Activated naive CD4-positive, alpha-beta T cell (primary cell): ENCODE measurements around the gene EDDM13.
"Not testable (repeated sequence)": the region's sequence is repeated elsewhere in the genome, so short reads cannot be mapped to it uniquely, and the experiment has no call there.

ENCODE experiments used
- DNase-seq, 4 experiments: peaks; one replicate each; lab custom pipeline; 2025; lab: John Stamatoyannopoulos, UW

EDDM13 gene

GRCh38 chr19:56295531-56296455 lies 23.2 kb downstream of the EDDM13 start:
- DNase-seq: no peak

DNA sequence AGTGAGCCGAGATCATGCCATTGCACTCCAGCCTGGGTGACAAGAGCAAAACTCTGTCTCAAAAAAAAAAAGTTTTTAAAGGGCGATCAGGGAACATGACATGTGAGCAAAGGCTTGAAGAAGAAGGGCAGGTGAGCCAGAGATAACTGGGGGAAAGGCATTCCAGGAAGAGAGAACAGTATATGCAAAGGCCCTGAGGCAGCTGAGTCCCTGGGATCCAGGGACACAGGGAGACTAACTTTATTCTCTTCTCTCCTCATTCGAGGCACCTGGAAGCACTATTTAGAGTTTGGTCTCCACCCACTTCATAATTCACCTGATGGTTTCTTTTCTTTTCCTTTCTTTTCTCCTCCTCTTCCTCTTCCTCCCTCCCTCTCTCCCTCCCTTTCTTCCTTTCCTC lies 24.5 kb downstream of the EDDM13 start:
- DNase-seq: no peak

- no peak for DNase-seq
Measured at GRCh38 chr19:56299688-56300087, 27.1 kb downstream of the EDDM13 start.

- no peak for DNase-seq
Measured at GRCh38 chr19:56301155-56301554, 28.6 kb downstream of the EDDM13 start.

DNA sequence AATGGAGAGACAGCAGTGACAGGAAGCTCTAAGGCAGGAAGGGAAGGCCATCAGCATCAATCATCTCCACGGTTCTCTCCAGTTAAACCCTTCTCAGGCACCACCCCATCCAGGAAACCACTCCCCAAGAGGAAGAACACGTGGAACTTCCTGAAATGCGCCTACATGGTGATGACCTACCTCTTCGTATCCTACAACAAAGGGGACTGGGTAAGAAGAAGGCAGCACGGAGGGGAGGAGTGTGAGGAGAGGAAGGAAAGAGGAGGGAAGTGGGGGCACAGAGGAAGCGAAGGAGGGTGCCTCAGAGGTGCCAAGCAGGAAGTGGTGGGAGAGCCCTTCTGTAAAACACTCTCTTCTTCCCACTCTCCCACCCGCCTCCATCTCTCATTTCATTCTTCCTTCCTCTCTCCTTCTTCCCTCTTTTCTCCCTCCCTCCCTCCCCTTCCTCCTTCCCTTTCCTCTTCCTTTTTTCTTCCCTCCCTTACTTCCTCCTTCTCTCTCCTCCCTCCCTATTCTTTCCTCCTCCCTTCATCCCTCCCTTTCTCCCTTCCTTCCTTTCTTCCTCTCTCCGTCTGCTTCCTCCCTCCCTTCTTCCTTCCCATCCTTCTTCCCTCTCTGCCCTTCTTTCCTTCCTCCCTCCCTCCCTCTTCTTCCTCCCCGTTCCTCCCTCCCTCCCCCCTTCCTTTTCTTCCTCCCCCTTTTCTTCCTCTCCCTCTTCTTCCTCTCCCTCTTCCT lies 29.5 kb downstream of the EDDM13 start:
- no peak for DNase-seq

DNA sequence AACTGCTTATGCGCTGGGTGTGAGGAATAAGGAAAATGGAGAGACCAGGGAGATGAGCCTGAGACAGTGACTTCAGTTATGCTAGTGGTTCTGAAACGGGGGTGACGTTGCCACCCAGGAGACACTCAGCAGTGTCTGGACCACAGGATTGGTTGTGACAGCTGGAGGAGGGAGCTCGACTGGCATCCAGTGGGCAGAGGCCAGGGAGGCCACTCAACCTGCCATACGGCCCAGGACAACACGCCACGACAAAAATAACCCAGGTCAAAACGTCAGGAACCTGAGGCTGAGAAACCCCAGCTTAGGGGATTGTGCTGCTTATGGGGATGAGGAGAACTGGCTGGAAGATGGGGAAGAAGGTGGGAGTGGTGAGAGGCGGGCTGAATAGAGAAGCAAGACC lies 31.7 kb downstream of the EDDM13 start:
- DNase-seq: no peak

DNA sequence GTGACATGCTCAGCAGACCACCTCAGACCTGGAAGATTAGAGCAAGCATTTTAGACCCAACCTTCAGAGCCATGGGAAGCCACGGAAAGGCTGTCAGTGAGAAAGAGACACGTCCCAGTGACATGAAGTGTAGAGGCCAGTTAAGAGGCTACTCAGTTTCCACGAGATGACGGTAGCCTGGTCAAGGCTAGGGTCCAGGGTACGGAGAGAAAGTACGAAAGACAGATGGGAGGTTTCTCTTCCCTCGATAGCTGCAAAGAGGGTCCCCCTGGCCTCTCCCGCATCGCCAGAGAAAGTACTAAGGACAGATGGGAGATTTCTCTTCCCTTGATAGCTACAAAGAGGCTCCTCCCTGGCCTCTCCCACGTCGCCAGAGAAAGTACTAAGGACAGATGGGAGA lies 33.5 kb downstream of the EDDM13 start:
- no peak for DNase-seq

DNA sequence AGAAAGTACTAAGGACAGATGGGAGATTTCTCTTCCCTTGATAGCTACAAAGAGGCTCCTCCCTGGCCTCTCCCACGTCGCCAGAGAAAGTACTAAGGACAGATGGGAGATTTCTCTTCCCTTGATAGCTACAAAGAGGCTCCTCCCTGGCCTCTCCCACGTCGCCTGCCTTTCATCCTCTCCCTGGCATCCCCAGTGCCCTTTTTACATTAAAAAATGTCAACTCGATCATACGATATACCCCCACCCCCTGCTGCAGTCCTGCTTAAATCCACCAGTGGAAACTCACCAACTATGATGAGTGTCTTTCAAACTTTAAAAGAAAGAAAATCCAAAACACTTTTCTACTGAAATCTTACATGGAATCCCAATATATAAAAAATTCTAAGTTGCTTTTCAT lies 34.5 kb downstream of the EDDM13 start:
- not testable (repeated sequence) for DNase-seq

DNA sequence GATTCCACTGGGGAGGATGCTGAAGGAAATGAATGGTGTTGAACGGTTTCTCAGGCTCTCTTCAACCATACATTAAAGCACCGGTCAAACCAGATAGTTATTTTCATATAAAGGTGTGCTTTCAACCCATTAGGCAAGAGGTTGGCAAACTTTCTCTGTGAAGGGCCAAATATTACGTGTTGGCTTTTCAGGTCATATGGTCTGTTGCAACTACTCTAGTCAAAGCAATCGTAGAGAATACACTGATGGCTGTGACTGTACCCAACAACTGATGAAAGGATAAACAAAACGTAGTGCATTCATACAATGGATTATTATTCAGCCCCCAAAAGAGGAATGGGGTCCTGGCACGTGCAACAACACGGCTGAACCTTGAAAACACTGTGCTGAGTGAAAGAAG lies 36.2 kb downstream of the EDDM13 start:
- DNase-seq: no peak

DNA sequence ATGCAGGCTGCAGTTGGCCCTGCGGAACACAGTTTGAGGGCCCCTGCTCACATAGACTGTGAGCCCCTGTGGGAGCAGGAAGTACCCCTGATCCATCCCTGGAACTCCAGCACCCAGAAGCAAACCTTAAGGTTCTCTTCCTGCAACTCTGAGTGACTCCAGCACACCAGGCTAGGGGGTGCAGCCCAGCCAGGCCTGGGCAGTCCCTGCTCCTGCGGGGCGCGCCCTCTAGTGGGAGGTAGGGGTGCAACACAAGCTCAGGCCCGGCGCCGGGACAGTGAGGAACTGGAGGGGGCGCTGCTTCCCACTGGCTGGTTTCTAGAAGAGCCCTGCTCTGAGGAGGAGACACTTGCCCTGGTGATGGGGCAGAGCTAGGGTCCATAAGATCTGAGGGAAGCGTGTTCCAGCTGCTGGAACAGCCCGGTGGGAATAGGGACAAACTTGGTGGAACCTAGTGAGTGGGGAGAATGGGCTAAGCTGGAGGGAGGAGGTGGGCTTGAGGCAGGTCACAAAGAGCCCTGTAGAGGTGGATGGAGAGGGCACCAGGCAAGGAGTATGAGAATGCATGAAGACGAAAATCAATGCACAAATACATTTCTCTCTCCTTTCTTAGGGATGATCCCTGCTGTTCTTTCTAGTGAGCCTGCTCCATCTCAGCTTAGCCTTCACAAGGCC lies 37.1 kb downstream of the EDDM13 start:
- DNase-seq: peak in 2 of 4 experiments; percentile 7 to 24

DNA sequence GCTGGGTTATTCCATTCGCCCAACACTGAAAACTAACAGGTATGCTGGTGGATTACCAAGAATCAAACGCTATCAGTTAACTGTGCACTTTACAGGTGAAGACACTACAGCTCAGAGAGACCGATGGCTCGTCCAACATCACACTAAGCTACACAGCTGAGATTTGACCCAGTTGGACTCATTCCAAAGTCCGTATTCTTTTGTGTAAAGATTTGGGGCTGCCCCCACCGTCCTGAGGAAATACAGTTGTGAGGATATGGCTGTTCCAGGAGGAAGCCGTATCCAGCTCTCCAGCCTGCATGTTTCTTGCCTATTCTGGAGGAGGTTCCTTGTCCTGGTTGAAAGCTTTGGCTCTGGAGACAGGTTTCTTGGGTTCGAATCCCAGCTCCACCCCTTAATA lies 37.9 kb downstream of the EDDM13 start:
- no peak for DNase-seq

- no peak for DNase-seq
Measured at GRCh38 chr19:56312342-56312741, 39.8 kb downstream of the EDDM13 start.

DNA sequence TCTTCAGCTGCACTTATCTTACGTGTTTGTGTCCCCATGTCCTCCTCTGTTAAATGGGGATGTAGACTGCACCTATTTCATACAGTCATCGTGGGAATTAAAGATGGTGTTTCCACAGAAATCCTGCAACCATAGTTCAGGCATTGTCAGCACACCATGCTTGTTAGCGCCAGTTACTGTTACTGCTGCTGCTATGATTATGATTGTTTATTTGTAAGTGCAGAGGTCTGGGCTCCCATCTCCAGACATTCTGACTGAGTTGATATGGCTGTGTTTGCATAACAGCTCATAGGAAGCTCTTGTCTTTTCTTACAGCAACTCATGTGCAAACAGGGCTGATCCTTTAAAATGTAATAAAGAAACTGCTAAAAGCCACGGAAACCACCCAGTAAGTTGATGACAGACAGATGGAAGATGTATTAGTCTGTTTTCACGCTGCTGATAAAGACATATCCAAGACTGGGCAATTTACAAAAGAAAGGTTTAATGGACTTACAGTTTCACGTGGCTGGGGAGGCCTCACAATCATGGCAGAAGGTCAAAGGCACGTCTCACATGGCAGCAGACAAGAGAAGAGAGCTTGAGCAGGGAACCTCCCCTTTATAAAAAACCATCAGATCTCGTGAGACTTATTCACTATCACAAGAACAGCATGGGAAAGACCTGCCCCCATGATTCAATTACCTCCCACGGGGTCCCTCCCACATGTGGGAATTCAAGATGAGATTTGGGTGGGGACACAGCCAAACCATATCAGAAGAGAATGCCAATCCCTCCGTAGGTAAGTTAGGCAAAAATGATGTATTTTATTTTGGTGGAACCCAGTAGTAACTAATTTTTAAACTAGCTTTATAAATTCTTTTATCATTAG lies 40.5 kb downstream of the EDDM13 start:
- no peak for DNase-seq

DNA sequence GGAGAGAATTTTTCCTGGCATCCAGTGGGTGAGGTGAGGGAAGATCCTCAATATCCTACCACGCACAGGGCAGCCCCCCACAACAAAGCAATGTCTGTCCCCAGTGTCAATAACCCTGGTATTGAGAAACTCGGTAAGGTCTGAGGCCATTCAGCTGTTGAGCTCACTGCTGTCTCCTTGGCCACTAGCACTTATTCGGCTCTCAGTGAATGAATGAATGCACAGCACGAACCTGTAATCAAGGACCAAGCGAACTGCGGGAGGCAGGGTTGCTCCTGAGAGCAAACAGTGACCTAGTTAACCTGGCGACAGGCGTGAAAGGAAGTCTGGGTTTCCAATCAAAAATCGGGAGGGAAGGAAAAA lies 41.5 kb downstream of the EDDM13 start:
- DNase-seq: no peak

- peak; percentile 97 to 100 (median 98) for DNase-seq
Measured at GRCh38 chr19:56314381-56315076, 42.0 kb downstream of the EDDM13 start, which contains the start of gene ZSCAN5A. Gene ZSCAN5A (minus strand): TSS chr19:56314839. CDS start chr19:56225046, 89,793 bp downstream.

- DNase-seq: peak; percentile 61 to 81 (median 76)
Measured at GRCh38 chr19:56315077-56315828, 42.7 kb downstream of the EDDM13 start.

GRCh38 chr19:56316728-56317127 lies 44.2 kb downstream of the EDDM13 start:
- DNase-seq: no peak

DNA sequence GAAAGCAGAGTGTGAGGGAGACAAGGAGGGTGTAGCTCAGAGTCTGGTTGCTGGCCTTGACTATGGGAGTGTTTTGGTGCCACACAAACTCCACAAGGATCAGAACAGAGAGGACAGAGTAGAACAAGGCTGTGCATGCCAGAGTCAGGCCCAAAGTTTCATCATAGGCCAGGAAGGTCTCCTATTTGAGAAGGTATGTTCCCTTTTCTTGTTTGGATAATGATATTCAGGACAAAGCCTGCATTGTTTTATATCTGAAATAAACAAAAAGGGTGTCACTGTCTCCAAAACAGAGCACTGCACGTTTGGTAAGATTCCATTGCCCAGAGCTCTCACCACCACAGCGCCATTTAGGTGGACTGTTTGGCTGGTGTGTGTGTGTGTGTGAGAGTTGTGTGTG lies 45.2 kb downstream of the EDDM13 start:
- no peak for DNase-seq

DNA sequence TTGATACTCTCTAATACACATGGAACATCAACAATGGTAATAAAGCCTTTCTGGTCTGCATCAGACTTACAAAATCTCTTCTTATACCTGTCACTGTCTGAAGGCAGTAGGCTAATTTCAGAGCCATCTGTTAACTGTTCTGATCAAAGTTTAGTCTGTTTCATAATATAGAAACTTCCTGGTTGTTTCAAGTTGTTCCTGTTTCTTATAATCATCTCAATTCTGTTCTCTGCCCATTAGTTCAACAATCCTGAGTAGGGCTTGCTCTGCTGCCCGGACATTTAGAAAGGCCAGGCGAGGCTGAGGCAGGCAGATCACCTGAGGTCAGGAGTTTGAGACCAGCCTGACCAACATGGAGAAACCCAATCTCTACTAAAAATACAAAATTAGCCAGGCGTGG lies 47.4 kb downstream of the EDDM13 start:
- DNase-seq: no peak
